Left kidney (tissue), 2 donors: ENCODE data around the gene ARIH2. TPM values are rescaled to one million over a fixed set of nuclear protein-coding genes. Genes with fewer than 3 reads are reported as not detected.

Experiments
- DNase-seq: peaks from one replicate; pipeline ENCODE4 v3.0.0-alpha.2; 2013
- polyA plus RNA-seq: library from polyadenylated mRNA; unstranded; fragments of 120-200 nt; gene quantifications from one replicate; pipeline ENCODE4 v1.2.1, GENCODE V29; 2013; ENCODE audit not compliant: insufficient read length

The ARIH2 gene
- polyA plus RNA-seq, 1 donor, result 112 TPM

DNA sequence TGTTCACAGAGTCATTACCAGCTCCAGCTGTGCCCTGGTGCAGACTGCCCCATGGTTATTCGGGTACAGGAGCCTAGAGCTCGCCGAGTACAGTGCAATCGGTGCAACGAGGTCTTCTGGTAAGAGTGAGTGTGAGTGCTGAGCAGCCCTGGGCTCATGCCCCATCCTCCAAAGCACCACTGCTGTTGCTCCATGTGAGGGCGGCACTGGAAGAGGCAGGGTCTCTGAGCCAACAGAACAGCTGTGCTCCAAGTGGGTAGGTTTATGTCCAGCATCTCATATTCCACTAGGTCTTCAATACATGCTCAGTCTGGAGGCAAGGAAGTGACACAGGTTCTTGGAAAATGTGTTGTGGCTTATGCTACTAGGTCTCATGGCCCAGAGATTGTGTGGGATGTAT, 51.9 kb downstream of the ARIH2 start:
- no peak for DNase-seq

DNA sequence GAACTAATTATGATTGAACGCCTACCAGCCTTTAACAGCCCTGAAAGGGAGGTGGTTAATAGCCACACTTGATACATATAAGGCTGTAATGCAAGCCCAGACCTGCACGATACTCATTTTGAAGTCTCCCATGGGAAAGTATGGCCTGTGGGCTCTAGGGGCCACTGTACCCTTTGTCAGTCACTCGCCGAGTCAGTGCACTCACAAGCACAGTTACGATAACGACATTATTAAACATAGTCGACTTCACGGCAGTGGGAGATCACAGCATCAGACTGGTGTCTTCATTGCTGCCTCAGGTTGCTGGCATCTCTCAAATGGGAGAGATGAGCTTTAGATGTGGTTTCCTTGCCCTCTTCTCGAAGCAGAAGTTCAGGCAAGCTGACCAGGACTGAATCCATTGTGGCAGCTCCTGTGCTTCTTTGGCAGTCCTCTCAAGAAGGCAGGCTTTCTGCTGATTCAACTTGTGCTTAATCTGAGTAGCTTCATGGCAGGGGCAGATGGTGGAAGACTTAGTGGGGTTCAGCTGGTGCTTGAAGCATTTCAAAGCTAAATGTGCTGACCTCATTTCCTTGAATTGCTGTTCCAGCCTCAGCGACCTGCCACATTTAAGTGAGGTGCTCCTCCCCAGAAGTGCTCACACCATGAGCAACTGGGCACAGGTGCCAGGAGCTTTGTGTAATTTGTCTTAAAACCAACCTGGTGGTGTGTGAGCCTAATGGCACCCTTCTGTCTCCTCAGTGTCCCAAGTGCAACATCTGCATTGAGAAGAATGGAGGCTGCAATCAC, 55.6 kb downstream of the ARIH2 start:
- no peak for DNase-seq

DNA sequence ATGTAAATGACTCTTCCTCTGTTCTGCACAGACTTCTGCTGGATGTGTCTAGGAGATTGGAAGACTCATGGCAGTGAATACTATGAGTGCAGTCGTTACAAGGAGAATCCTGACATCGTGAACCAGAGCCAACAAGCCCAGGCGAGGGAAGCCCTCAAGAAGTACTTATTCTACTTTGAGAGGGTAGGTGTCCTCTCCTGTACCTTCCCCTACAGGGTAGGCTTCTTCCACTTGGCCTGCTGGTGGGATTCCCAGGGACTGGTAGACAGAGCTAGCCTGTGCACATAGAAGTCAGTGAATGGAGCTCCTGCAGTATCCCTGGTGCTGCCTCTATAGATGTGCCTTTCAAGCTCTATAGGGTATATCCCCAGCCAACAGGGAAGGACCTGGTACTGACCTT, 60.8 kb downstream of the ARIH2 start:
- DNase-seq, result no peak

DNA sequence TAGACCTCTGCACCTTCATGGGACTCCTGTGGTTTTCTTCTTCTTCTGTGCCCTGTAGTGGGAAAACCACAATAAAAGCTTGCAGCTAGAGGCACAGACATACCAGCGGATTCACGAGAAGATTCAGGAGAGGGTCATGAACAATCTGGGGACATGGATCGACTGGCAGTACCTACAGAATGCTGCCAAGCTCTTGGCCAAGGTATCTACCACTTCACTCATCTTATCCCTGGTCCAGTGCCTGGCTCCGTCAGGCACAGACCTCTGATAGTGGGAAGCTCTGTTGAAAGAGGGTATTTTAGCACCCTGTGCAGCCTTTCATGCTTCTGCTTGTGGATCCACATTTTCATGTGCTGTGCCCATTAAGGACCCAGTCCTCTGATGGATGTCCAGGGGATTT, 61.7 kb downstream of the ARIH2 start:
- DNase-seq, result no peak

DNA sequence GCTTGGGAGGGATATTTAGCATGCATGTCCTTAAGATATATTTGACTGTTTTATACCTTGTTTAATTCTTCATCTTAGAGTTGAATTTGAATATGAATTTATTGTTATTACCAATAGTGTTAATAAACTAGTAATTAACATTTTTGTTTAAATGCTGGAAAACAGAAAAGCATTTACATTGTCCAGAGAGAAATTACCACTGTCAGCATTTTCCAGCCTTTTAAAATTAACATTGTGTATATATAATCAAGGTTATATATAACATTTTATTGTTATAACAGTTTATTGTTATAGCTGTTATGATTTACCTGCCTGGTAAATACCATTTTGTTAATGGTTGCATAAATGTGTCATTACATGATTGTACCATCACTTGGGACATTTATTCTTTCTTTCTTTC, 63.4 kb downstream of the ARIH2 start:
- no peak for DNase-seq

DNA sequence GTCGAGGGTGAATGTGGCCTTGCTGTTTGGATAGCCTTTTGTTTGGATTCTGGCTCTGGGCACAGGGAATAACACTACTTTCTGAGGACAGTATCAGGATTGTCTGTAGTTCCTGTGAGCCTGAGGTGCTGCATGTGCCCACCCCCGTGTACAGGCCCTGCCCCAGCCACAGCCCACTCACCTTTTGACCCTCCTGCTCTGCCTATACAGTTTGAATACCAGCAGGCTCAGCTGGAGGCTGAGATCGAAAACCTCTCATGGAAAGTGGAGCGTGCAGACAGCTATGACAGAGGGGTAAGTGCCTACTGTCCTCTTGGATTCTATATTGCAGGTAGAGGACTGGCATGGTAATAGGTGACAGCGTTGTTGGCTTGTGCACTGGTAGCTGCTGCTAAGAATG, 64.0 kb downstream of the ARIH2 start:
- no peak for DNase-seq

DNA sequence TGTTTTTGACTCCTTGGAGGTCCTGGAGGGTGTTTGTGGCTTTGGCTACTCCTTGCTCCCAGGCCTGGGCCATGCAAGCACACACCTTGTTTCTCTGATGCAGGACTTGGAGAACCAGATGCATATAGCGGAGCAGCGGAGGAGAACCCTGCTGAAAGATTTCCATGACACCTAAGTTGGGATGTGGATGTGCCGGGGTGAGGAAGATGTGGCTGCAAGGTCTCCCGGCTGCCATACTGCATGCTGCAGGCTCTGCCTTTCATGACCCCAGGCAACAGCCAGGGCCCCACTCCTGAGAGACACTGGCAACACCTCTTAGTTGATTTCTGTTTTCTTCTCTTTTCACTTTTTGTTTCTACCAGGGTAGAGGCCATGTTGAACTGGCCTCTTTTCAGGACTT, 64.5 kb downstream of the ARIH2 start:
- DNase-seq, result no peak

DNA sequence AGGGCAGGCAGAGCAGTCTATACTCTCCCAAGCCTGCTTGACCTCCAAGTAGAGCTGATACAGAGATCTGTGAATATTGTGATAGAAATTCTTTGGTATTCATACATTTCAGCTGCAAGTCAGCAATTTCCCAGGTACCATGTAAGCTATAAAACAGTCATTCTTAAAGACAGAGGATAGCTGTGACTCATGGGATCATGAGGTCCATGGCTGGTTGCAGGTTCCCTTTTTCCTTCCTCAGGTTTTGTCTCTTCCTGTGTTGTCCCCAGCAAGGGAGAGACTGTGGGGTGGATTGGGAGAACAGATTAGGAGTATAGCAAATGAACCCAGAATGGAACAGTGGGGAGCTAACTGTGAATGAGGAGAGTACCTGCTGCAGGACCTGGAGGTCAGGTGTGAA, 66.0 kb downstream of the ARIH2 start:
- no peak for DNase-seq

DNA sequence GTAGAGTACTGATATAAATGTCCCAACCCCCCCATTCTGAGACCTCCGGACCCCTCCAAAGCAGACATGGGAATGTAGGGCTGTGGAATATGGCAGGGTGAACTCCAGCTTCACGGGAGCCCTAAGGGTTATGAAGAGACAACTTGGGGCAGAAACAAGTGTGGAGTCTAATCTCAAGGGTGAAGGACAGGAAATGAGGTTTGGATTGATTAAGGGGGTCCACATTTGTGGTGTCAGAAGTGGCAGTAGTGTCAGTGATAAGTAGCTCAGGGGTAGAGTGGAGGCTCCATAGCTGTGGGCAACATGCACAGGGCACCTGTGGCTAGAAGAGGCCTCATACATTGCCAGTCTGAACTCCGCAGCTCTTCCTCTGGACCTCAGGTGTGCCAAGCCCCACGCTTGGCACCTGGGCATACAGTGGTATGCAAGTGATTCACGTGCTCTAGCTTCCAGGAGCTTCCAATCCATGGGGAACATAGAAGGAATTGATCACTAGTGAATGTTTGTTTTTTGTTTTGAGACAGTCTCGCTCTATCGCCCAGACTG, 67.3 kb downstream of the ARIH2 start:
- DNase-seq, result no peak

DNA sequence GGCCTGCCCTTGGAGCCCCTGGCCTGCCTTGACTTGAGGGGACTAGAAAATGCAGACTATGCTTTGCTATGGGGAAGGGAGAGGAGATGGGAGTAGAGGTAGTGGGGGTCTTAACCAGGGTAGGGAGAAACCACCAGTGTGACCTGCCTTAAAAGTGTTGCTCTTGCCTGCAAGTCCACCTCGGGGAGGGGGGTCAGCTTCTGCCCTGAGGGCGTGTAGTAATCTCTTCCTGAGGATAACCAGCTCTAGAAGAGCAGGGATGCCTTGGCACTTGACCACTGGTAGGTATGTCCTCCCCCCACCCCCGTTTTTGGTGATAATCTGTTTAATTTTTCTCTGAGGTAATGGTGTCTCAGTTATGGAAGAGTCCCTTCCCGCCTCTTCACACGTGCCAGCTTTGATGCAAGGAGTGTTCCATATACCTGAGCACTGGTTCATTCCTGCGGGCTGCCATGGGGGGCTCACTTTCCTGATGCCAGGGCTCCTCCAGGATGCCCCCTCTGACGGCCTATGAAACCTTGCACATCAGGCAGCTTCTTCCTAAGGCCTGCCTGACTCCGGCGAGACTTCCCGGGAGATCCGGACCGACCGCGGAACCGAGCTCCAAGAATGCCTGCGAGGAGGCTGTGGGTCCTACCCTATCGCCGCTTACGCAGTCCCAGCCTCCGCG, 70.6 kb downstream of the ARIH2 start:
- no peak for DNase-seq

DNA sequence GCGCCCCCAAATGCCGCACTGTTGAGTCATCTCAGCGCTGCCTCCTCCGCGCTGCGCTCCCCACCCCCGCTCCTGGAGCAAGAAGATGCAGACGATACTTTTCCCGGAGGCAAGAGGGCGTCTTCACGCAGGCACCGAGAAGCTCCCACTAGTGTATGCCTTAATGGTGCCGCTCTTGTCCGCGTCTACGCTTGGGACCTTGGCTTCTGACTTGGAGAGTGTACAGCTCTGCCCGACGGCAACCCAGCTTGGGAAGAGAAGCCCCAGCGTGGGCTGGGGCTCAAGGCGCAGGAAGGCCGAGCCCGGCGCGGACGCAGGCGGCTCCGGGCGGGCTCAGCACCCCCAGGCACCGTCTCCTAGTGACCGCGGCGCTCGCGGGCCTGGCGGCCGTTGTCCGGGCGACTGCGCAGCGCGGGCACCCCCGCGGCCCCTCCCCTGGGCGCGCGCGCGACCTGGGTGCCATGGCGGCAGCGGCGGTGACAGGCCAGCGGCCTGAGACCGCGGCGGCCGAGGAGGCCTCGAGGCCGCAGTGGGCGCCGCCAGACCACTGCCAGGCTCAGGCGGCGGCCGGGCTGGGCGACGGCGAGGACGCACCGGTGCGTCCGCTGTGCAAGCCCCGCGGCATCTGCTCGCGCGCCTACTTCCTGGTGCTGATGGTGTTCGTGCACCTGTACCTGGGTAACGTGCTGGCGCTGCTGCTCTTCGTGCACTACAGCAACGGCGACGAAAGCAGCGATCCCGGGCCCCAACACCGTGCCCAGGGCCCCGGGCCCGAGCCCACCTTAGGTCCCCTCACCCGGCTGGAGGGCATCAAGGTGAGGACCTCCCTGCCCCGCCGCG, 71.4 kb downstream of the ARIH2 start, which contains the start of gene P4HTM:
Gene P4HTM, plus strand, starts transcription at position 446 of the 840 bp plus-strand sequence. Its CDS starts 16 bp downstream, at position 462.
- peak; percentile 85 for DNase-seq

DNA sequence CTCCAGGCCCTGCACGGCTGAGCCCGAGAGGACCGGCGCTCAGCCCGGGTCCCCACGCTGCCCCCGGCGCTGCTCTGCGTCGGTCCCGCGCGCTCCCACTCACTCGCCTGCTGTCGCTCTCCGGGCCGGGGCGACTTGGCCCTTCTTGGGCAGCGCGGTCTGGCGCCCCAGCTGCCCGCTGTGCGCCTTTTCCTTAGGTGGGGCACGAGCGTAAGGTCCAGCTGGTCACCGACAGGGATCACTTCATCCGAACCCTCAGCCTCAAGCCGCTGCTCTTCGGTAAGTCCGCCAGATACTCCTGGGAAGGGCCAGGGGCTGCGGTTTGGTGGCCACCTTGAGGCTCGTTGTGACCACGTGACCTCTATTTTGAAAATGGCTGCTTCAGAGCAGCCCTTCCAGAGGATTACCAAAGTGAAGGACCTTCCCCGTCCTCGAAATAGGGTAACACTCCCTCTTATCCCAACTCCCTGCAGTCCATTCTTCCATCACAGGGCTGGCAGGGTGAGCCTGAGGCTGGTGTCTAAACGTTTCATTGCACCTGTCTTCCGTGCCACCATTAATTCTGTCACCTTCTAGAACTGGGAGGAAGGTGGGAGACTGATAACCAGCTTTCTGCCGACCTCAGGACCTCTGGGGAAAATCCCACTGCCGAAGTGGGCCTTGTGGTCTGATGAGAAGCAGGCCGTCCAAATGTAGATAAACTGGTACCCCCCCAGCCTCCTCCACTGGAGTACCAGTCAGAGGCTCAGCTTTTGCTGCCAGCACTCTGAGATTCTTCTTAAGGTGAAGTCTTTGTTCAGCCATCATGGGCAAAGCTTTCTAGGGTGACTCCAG, 72.2 kb downstream of the ARIH2 start:
- DNase-seq, result no peak

DNA sequence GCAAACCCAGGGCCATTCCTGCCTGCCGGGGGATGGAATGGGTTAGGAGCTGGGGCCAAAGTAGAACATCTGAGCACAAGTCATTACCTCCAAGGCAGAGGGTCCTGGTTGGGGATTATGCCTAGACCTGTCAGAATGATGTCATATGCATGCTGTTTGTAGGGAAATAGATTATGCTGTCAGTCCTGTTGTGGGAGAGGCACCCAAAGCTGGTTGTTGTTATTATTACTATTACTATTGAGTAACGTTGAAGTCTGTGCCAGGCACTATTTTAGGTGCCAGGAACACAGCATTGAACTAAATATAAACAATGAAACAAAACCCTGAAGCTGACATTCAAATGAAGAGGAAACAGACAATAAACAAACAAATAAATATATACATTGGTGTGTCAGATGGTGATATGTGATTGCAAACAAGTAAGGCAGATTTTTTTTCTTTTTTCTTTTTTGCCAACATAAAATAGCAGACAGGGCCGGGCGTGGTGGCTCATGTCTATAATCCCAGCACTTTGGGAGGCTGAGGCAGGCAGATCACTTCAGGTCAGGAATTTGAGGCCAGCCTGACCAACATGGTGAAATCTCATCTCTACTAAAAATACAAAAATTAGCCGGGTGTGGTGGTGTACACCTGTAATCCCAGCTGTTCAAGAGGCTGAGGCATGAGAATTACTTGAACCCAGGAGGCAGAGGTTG, 73.4 kb downstream of the ARIH2 start:
- DNase-seq, result no peak

DNA sequence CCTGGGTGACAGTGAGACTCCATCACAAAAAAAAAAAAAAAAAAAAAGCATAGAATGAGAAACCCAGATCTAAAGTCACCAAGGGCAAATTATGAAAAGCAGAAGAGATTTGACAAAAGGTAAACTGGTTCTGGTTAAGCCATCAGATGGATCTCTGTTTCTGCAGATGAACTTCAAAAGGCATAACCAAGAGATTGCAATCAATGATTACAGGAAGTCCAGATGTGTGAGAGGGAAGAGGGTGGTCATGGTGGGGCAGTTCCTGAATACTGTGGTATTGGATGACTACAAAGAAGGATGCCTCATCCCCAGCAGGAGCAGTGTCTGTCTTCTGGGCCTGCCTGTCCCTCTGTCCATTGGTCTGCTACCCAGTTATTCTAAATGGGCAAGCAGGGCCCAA, 75.2 kb downstream of the ARIH2 start:
- DNase-seq, result no peak

DNA sequence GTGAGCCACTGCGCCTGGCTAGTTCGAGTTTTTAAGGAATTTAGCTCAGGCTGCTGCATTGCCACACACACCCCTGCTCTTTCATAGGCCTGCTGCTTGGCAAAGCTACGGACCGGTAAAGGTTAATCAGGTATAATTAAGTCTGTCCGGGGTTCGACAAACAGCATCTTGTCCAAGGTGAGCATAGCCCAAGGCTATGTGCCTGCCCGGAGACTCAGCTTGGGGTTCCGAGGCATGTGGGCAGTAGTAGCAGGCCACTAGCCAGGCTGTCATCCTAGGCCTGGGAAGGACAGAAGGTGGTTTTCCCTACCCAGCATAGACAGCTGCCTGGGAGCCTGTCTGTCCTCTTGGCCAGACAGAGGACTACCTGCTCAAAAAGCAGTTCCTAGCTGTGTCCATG, 78.0 kb downstream of the ARIH2 start:
- no peak for DNase-seq

DNA sequence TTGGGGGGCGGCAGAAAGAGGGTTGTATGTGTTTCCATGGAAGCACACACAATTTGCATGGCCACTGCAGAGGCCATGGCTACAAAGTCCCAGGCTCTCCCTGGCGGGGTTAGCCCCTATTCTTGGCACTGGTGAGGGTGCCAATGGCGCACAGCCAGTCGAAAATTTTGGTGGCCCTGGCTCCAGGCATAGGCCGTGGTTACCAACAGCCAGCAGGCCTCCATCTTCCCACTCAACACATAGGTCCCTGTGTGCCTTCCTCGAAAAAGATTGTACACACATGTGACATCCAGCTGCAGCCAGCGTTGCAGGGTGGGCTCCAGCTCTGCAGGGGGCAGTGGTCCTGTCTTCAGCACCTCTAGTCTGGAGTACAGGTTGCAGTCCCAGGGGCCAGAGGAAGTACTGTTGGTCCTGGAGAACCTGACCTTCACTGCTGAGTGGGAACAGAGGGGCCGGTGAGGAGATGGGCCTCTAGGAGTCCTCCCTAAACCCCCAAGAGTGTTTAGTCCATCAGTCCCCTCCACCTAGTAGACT, 78.5 kb downstream of the ARIH2 start:
- no peak for DNase-seq

DNA sequence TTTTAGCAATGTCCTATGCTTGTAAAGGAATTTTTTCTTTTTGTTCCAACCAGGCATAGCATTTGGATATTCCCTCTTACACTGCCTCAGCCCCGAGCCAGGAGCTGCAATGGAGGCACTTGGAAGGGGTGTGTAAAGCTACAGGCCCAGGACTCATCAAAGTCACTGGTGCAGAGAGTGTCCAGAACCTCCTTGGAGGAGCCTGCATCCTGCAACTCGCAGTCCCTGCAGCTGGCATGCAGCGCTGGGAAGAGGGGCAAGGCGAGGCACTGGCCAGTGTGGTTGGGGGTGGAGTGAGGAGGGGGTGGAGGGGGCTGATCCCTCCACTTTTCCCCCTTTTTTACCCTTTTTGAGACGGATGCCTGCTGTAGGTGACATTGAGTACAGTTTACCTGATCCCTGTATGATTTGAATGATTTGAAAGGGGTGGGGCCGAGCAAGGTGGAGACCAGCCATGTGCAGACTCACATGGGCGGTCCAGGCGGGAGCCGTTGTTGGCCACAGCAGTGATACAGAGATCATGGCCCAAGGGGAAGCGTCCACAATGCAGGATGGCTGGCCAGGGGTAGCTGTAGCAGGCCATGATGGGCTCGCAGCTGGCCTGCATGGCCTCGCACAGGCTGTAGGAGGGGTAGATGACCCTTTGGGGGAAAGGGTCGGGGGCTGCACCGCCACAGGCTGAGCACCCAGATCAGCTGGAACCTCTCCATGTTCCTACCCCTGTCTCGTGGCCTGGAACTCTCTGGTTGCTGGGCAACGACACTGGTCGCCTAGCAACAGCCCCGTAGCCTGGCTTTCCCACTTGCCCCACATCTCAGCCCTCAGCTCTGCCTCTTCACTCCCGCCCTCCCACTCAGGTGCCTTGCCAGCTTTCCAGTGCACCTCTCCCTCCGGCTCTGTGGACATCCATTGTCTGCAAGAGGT, 79.3 kb downstream of the ARIH2 start:
- DNase-seq, result no peak

DNA sequence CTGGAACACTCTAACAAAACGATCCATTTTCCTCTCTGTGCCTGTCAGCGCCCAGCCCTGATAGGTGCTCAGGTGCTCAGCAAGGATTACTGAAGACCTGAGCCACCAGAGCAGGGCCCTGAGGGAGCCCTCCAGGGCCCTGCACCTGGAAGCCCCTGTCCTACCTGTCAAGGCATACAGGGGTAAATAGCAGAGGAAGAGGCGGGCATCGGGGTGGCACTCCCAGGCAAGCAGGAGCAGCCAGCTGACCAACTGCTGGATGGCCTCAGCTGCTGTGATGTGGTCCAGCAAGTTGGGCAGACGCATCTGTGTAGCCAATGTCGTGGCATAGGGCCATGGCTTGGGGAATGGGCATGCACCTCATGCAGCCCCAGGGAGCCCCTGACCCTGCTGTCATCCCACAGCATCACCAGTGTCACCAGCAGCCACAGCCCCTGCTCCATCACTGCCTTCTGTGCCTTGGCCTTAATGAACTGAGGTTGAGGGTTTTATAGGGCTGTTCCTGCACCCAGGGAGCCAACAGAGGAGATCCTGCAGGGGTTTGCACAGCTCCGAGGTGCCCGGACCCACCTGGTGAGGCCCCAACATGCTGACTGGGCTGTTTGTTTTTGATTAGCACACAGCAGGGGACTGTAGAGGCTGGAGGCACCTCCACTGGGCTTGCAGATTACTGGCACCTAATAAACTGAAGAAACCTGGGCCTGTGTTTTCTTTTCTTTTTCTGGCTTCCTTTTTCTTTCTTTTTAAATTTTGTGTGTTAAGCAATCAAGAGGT, 80.6 kb downstream of the ARIH2 start:
- DNase-seq, result no peak

DNA sequence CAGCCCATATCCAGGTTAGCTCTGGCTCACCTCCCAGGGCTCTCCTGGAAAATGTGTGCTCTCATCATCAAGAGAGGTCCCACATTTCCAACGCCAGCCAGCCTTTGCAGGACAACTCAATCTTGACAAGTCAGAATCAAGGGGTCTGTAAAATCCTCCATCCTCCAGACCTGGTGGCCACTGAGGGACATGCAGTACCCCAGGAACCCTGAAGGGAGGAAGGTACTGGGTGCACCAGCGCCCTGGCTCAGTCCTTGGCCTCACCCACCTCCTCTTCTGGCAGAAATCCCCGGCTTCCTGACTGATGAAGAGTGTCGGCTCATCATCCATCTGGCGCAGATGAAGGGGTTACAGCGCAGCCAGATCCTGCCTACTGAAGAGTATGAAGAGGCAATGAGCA, 82.5 kb downstream of the ARIH2 start:
- no peak for DNase-seq
